ENCODE measurements around the gene ENPP7. TPM values are rescaled to one million over a fixed set of nuclear protein-coding genes. Genes with fewer than 3 reads are reported as not detected.

ENPP7 gene
- polyA plus RNA-seq, 1 donor (not counting 4 experiments of a cell fraction or from before 2014, with no cell fraction given): not detected

DNA sequence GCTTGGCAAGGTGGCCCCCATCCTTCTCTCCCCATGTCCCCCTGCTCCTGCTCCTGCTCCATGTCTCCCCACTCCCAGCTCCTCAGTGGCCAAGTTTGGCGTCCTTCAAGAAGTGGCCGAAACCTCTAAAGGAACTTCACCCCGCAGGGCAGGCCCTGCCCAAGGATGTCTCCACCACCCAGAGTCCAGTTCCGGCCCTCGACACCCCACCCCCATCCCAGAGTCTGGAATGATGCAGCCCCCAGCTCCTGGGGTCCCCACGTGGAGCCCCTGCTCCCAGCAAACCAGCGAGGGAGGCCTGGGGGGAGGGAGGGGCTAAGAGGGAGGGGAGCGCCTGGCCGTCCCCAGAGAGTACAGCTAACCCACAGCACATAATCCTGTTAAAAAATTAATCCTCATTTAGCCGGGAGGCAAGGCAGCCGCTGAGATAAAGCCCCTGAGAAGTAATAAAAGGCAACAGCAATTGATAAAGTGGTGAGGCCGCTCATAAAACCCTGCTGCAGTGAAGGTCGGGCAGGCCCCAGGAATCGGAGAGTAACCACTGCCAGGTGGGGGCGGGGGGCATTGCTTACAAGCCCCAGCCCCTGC is 9.9 kb upstream of the ENPP7 start:
- Histone ChIP-seq H3K4me1 (ENCODE audit: control insufficient read depth, extremely low read depth, insufficient read depth, low read length) (no peaks in the 10 kb centered on the region), H3K36me3 (ENCODE audit: control insufficient read depth in 2 of 2, extremely low read depth in 1 of 2, insufficient read depth in 2 of 2, low read length in 2 of 2) (no peaks in the 10 kb centered on the region), H3K4me3 (ENCODE audit: control insufficient read depth in 2 of 3, extremely low read depth in 1 of 3, insufficient read depth in 2 of 3, low read depth in 1 of 3, low read length in 3 of 3) (no peak overlapping the region), H4K20me1 (ENCODE audit: control insufficient read depth, extremely low read depth, insufficient read depth, low read length) (no peaks in the 10 kb centered on the region), H3K4me2 (ENCODE audit: control insufficient read depth, extremely low read depth, insufficient read depth, low read depth, low read length) (no peak overlapping the region), H3K9me3 (ENCODE audit: control insufficient read depth, low read depth, low read length) (no peaks in the 10 kb centered on the region), H3K9me1 (ENCODE audit: control insufficient read depth, extremely low read depth, insufficient read depth, low read length) (no peaks in the 10 kb centered on the region), H3K27me3 (ENCODE audit: control insufficient read depth, extremely low read depth, insufficient read depth, low read length) (no peaks in the 10 kb centered on the region), H3K79me2 (ENCODE audit: control insufficient read depth, insufficient read depth, low read length) (no peaks in the 10 kb centered on the region), H3K9ac (ENCODE audit: control insufficient read depth, extremely low read depth, insufficient read depth, low read length) (no peak overlapping the region), H2AFZ (ENCODE audit: control insufficient read depth, low read length) (no peak overlapping the region), H3K27ac (ENCODE audit: control insufficient read depth, insufficient read depth, low read length) (no peak overlapping the region)
- TF ChIP-seq EZH2 (IDR thresholded peaks at IDR 0.05; ENCODE audit: low read length): no peak
- TF ChIP-seq, protein P1, sequence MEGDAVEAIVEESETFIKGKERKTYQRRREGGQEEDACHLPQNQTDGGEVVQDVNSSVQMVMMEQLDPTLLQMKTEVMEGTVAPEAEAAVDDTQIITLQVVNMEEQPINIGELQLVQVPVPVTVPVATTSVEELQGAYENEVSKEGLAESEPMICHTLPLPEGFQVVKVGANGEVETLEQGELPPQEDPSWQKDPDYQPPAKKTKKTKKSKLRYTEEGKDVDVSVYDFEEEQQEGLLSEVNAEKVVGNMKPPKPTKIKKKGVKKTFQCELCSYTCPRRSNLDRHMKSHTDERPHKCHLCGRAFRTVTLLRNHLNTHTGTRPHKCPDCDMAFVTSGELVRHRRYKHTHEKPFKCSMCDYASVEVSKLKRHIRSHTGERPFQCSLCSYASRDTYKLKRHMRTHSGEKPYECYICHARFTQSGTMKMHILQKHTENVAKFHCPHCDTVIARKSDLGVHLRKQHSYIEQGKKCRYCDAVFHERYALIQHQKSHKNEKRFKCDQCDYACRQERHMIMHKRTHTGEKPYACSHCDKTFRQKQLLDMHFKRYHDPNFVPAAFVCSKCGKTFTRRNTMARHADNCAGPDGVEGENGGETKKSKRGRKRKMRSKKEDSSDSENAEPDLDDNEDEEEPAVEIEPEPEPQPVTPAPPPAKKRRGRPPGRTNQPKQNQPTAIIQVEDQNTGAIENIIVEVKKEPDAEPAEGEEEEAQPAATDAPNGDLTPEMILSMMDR (optimal IDR thresholded peaks at IDR 0.05 in 1 of 3, IDR thresholded peaks at IDR 0.05 in 1 of 3, conservative IDR thresholded peaks at IDR 0.05 in 1 of 3; ENCODE audit: extremely low read depth in 1 of 3, insufficient read depth in 2 of 3, low read length in 3 of 3): no peak
- DNase-seq (ENCODE audit: low read depth, low spot score) (no peak), FAIRE-seq (no peak)
- dilution Hi-C loops (cut with MboI; ENCODE audit: extremely low pct_ligation_motif_present, low sequenced_read_pairs): no loop called here

DNA sequence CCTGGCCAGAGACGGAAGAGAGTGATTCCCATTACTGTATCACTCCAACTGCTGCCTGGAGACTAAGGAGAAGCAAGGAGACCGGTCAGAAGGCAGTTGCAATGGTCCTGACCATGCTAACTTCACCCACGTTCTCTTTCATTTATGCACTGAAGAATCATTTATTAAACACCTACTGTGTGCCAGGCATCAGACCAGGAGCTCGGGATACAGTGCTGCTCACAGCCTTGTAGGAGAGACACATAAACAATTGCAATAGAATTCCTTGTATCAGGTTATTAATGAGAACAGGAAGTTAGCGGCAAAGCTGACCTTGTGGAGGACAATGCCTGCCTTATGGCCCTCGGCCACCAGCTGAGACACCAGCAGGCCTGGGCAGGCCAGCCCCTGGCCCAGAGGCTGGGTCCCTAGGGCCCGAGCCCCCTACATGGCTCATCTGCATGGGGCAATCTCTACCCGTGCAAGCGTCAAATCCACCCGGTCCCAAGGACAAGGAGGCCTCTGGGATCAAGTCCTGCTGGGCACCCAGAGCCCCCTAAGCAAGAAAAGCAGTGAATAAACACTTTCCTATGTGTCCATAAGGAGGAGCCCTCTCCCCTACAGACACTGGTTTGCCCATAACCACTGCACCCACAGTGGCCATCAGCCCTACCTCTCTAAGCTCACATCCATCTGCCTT is 8.6 kb upstream of the ENPP7 start:
- TF ChIP-seq, protein P1 (optimal IDR thresholded peaks at IDR 0.05 in 1 of 3, IDR thresholded peaks at IDR 0.05 in 1 of 3, conservative IDR thresholded peaks at IDR 0.05 in 1 of 3; ENCODE audit: extremely low read depth in 1 of 3, insufficient read depth in 2 of 3, low read length in 3 of 3): peak in 1 of 3 experiments; percentile 36
- no peak for TF ChIP-seq EZH2 (IDR thresholded peaks at IDR 0.05; ENCODE audit: low read length)
- no peak for DNase-seq (ENCODE audit: low read depth, low spot score)

More for the DNA sequence above, 8.6 kb upstream of the ENPP7 start:
- no peak overlapping the region for H2AFZ ChIP-seq (ENCODE audit: control insufficient read depth, low read length)
- no peak for FAIRE-seq
- H3K4me3 ChIP-seq (ENCODE audit: control insufficient read depth in 2 of 3, extremely low read depth in 1 of 3, insufficient read depth in 2 of 3, low read depth in 1 of 3, low read length in 3 of 3): no peak overlapping the region
- no peaks in the 10 kb centered on the region for H3K9me3 ChIP-seq (ENCODE audit: control insufficient read depth, low read depth, low read length)
- H3K9me1 ChIP-seq (ENCODE audit: control insufficient read depth, extremely low read depth, insufficient read depth, low read length): no peaks in the 10 kb centered on the region
- dilution Hi-C loops (cut with MboI; ENCODE audit: extremely low pct_ligation_motif_present, low sequenced_read_pairs): no loop called here
- H3K4me1 ChIP-seq (ENCODE audit: control insufficient read depth, extremely low read depth, insufficient read depth, low read length): no peaks in the 10 kb centered on the region
- no peak overlapping the region for H3K9ac ChIP-seq (ENCODE audit: control insufficient read depth, extremely low read depth, insufficient read depth, low read length)
- H4K20me1 ChIP-seq (ENCODE audit: control insufficient read depth, extremely low read depth, insufficient read depth, low read length): no peaks in the 10 kb centered on the region
- no peaks in the 10 kb centered on the region for H3K27me3 ChIP-seq (ENCODE audit: control insufficient read depth, extremely low read depth, insufficient read depth, low read length)
- H3K27ac ChIP-seq (ENCODE audit: control insufficient read depth, insufficient read depth, low read length): no peak overlapping the region
- H3K4me2 ChIP-seq (ENCODE audit: control insufficient read depth, extremely low read depth, insufficient read depth, low read depth, low read length): no peak overlapping the region
- no peaks in the 10 kb centered on the region for H3K36me3 ChIP-seq (ENCODE audit: control insufficient read depth in 2 of 2, extremely low read depth in 1 of 2, insufficient read depth in 2 of 2, low read length in 2 of 2)
- H3K79me2 ChIP-seq (ENCODE audit: control insufficient read depth, insufficient read depth, low read length): no peaks in the 10 kb centered on the region
